Upper lobe of left lung (tissue), 4 donors: Measurements from ENCODE around the gene CAMK4.

Source experiments
- POLR2A ChIP-seq, 4 donors: fragments of 450-650 bp; IDR thresholded peaks; one replicate each; pipeline ENCODE4 v1.5.1; 2016 to 2017; ENCODE audit warnings: antibody characterized with exemption in 4 of 4, mild to moderate bottlenecking in 2 of 4
- POLR2AphosphoS5 ChIP-seq, 2 donors: sonication (generic); formaldehyde crosslinking; IDR thresholded peaks; one replicate each; pipeline ENCODE4 v1.5.1; 2017; ENCODE audit warnings: antibody characterized with exemption in 2 of 2
- TF ChIP-seq, protein P1 (sequence below), 6 experiments: fragments of 450-650 bp in 4 of 6; fragments of 200-600 bp in 2 of 6; sonication (generic) in 2 of 6; IDR thresholded peaks; one replicate each; pipeline ENCODE4 v1.5.1; 2016 to 2019; ENCODE audit warnings: antibody characterized with exemption in 6 of 6

GRCh38 chr5:111469903-111470302, 245.7 kb downstream of the CAMK4 start:
- TF ChIP-seq, protein P1, sequence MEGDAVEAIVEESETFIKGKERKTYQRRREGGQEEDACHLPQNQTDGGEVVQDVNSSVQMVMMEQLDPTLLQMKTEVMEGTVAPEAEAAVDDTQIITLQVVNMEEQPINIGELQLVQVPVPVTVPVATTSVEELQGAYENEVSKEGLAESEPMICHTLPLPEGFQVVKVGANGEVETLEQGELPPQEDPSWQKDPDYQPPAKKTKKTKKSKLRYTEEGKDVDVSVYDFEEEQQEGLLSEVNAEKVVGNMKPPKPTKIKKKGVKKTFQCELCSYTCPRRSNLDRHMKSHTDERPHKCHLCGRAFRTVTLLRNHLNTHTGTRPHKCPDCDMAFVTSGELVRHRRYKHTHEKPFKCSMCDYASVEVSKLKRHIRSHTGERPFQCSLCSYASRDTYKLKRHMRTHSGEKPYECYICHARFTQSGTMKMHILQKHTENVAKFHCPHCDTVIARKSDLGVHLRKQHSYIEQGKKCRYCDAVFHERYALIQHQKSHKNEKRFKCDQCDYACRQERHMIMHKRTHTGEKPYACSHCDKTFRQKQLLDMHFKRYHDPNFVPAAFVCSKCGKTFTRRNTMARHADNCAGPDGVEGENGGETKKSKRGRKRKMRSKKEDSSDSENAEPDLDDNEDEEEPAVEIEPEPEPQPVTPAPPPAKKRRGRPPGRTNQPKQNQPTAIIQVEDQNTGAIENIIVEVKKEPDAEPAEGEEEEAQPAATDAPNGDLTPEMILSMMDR (IDR thresholded peaks at IDR 0.05): no peak
- TF ChIP-seq POLR2A (IDR thresholded peaks at IDR 0.05): no peak
- no peak for TF ChIP-seq POLR2AphosphoS5 (IDR thresholded peaks at IDR 0.05)
